ENCODE data around the gene DRAP1. TPM values are rescaled to one million over a fixed set of nuclear protein-coding genes. Genes with fewer than 3 reads are reported as not detected.

Gene DRAP1
- total and polyA plus RNA-seq, 9 of the 15 experiments (the other 6 are each of a cell fraction or from before 2014, with no cell fraction given), result 9.6 to 200 (median 92.9) TPM

GRCh38 chr11:65899356-65900124 lies 19.7 kb upstream of the DRAP1 start (continued):
- TF ChIP-seq CXXC5 (CRISPR knock-in tag; IDR thresholded peaks at IDR 0.05), result peak; percentile 91
- TF ChIP-seq ESRRB (CRISPR knock-in tag; IDR thresholded peaks at IDR 0.05; ENCODE audit: borderline replicate concordance), result no peak
- no peak for TF ChIP-seq SLC30A9 (CRISPR knock-in tag; IDR thresholded peaks at IDR 0.05)
- TF ChIP-seq THRB (CRISPR knock-in tag; conservative IDR thresholded peaks at IDR 0.05), result no peak
- TF ChIP-seq MECOM (CRISPR knock-in tag; IDR thresholded peaks at IDR 0.05), result no peak
- TF ChIP-seq, protein P1, sequence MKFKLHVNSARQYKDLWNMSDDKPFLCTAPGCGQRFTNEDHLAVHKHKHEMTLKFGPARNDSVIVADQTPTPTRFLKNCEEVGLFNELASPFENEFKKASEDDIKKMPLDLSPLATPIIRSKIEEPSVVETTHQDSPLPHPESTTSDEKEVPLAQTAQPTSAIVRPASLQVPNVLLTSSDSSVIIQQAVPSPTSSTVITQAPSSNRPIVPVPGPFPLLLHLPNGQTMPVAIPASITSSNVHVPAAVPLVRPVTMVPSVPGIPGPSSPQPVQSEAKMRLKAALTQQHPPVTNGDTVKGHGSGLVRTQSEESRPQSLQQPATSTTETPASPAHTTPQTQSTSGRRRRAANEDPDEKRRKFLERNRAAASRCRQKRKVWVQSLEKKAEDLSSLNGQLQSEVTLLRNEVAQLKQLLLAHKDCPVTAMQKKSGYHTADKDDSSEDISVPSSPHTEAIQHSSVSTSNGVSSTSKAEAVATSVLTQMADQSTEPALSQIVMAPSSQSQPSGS (CRISPR knock-in tag; IDR thresholded peaks at IDR 0.05), result no peak; the same call in 1 of the 2 replicates
- TF ChIP-seq, protein P2, sequence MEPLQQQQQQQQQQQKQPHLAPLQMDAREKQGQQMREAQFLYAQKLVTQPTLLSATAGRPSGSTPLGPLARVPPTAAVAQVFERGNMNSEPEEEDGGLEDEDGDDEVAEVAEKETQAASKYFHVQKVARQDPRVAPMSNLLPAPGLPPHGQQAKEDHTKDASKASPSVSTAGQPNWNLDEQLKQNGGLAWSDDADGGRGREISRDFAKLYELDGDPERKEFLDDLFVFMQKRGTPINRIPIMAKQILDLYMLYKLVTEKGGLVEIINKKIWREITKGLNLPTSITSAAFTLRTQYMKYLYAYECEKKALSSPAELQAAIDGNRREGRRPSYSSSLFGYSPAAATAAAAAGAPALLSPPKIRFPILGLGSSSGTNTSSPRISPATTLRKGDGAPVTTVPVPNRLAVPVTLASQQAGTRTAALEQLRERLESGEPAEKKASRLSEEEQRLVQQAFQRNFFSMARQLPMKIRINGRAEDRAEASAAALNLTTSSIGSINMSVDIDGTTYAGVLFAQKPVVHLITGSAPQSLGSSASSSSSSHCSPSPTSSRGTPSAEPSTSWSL (CRISPR knock-in tag; IDR thresholded peaks at IDR 0.05; ENCODE audit: borderline replicate concordance), result no peak
- TF ChIP-seq MYBL2 (IDR thresholded peaks at IDR 0.05; ENCODE audit: low read depth), result no peak
- no peak for TF ChIP-seq MYBL2 (CRISPR knock-in tag; IDR thresholded peaks at IDR 0.05; ENCODE audit: borderline replicate concordance)
- no peak for TF ChIP-seq ZNF644 (tag; IDR thresholded peaks at IDR 0.05; ENCODE audit: low read depth)
- TF ChIP-seq CTBP1 (IDR thresholded peaks at IDR 0.05; ENCODE audit: borderline replicate concordance), result peak; percentile 78
- TF ChIP-seq ZNF280A (IDR thresholded peaks at IDR 0.05; ENCODE audit: low read depth, partially characterized antibody), result no peak
- TF ChIP-seq POLR2AphosphoS2 (IDR thresholded peaks at IDR 0.05; ENCODE audit: low read length), result no peak
- TF ChIP-seq MXD1 (CRISPR knock-in tag; IDR thresholded peaks at IDR 0.05; ENCODE audit: borderline replicate concordance, poor library complexity, severe bottlenecking), result peak; percentile 59
- no peak for TF ChIP-seq PRMT5 (CRISPR knock-in tag; IDR thresholded peaks at IDR 0.05)
- no peak for TF ChIP-seq ZNF134 (CRISPR knock-in tag; conservative IDR thresholded peaks at IDR 0.05)
- no peak for TF ChIP-seq FOXA1 (IDR thresholded peaks at IDR 0.05; ENCODE audit: borderline replicate concordance)
- TF ChIP-seq POLR2AphosphoS5 (IDR thresholded peaks at IDR 0.05; ENCODE audit: control insufficient read depth, insufficient read depth, low read depth, low read length), result peak; percentile 35; the same call in 1 of the 2 replicates
- TF ChIP-seq KAT2B (IDR thresholded peaks at IDR 0.05; ENCODE audit: low read depth, low read length), result no peak
- 0 out of 2 replicates have a peak, but pooled peaks have one; percentile 53 for TF ChIP-seq ZNF431 (CRISPR knock-in tag; IDR thresholded peaks at IDR 0.05)
- peak; percentile 10 for TF ChIP-seq SRSF7 (optimal IDR thresholded peaks at IDR 0.05; ENCODE audit: low read depth, low read length)
